GM12878 (cell line): ENCODE data around the gene OR56A1.

Experiments
- BRCA1 ChIP-seq: IDR thresholded peaks from 2 replicates; pipeline ENCODE4 v1.6.1; 2011; ENCODE audit warnings: low read depth, low read length, improper control_type of control experiment
- CBX5 ChIP-seq: sonication (generic); IDR thresholded peaks from 2 replicates; pipeline ENCODE4 v1.6.1; 2016; ENCODE audit warnings: low read depth, moderate library complexity, mild to moderate bottlenecking, inconsistent platforms
- CHD4 ChIP-seq: fragments of 200-600 bp; sonication (generic); IDR thresholded peaks from 2 replicates; pipeline ENCODE4 v1.6.1; 2016; ENCODE audit warnings: mild to moderate bottlenecking
- POLR2A ChIP-seq: IDR thresholded peaks from 2 replicates; pipeline ENCODE4 v1.6.1; 2011; ENCODE audit warnings: low read depth, mild to moderate bottlenecking, low read length
- RB1 ChIP-seq: fragments of 450-650 bp; formaldehyde crosslinking; IDR thresholded peaks from 2 replicates; pipeline ENCODE4 v1.6.1; 2017; ENCODE audit warnings: mild to moderate bottlenecking, borderline replicate concordance
- RCOR1 ChIP-seq: conservative IDR thresholded peaks from 2 replicates; pipeline ENCODE4 v1.6.1; 2012; ENCODE audit warnings: low read depth, low read length, improper control_type of control experiment
- SP1 ChIP-seq: IDR thresholded peaks from one replicate; pipeline ENCODE4 v1.6.1; 2011; ENCODE audit warnings: low read depth, low read length
- TF ChIP-seq, protein P1 (sequence below), 3 experiments: IDR thresholded peaks in 2 of 3; conservative IDR thresholded peaks in 1 of 3; 2 replicates each; pipeline ENCODE4 v1.5.1; 2011; ENCODE audit warnings: low read depth in 3 of 3, low read length in 3 of 3, mild to moderate bottlenecking in 3 of 3, control low read depth in 2 of 3, moderate library complexity in 2 of 3, inconsistent platforms in 1 of 3, mixed read lengths in 1 of 3; ENCODE audit not compliant: control insufficient read depth in 2 of 3, insufficient read depth in 1 of 3; ENCODE audit errors: extremely low read depth in 1 of 3

DNA sequence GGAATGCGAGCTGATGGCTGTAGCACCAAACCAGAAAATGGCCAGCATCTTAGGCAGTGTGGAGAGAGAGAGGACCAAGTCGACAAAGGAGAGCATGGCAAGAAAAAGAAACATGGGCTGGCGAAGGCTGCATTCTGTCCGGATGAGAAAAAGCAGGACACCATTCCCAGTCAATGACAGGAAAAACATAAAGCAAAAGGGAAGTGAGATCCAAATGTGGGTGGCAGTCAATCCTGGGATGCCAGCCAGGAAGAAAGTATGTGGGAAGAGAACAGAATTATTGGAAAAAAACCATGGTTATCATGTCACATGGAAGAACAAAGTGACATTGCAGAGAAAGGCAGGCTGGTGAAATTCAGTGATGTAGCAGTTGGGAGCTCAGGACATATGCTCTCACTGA, 36.9 kb upstream of the OR56A1 start:
- TF ChIP-seq CHD4 (no peak), SP1 (no peak), RB1 (no peak), CBX5 (no peak), POLR2A (no peak), BRCA1 (no peak), RCOR1 (no peak)
- TF ChIP-seq, protein P1, sequence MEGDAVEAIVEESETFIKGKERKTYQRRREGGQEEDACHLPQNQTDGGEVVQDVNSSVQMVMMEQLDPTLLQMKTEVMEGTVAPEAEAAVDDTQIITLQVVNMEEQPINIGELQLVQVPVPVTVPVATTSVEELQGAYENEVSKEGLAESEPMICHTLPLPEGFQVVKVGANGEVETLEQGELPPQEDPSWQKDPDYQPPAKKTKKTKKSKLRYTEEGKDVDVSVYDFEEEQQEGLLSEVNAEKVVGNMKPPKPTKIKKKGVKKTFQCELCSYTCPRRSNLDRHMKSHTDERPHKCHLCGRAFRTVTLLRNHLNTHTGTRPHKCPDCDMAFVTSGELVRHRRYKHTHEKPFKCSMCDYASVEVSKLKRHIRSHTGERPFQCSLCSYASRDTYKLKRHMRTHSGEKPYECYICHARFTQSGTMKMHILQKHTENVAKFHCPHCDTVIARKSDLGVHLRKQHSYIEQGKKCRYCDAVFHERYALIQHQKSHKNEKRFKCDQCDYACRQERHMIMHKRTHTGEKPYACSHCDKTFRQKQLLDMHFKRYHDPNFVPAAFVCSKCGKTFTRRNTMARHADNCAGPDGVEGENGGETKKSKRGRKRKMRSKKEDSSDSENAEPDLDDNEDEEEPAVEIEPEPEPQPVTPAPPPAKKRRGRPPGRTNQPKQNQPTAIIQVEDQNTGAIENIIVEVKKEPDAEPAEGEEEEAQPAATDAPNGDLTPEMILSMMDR (IDR thresholded peaks at IDR 0.05 in 2 of 3, conservative IDR thresholded peaks at IDR 0.05 in 1 of 3; ENCODE audit: control insufficient read depth in 2 of 3, extremely low read depth in 1 of 3, insufficient read depth in 1 of 3, low read depth in 3 of 3, low read length in 3 of 3), result no peak
